ENCODE data around the gene EGFL7. TPM values are rescaled to one million over a fixed set of nuclear protein-coding genes. Genes with fewer than 3 reads are reported as not detected.

Gene EGFL7
- 35.6 to 39.3 TPM (median 38.2 TPM) in 3 replicates for total RNA-seq

GRCh38 chr9:136662656-136663581 is at the start of gene EGFL7:
TSS of gene EGFL7 (plus strand) at chr9:136662916. CDS start at chr9:136668283, 5,367 bp downstream.
- Mint-ChIP-seq H3K27me3 (ENCODE audit: low read depth) (peaks cover 4% of the 10 kb centered on the region), H3K9me3 (no peaks in the 10 kb centered on the region), H3K27ac (no peak within 1 kb of the TSS), H3K4me3 (no peak within 1 kb of the TSS), H3K36me3 (no peaks in the 10 kb centered on the region), H3K4me1 (peaks cover 9% of the 10 kb centered on the region)
- DNase-seq (ENCODE audit: low spot score in 2 of 2, unreplicated experiment in 2 of 2): no peak
- TF ChIP-seq, protein P1, sequence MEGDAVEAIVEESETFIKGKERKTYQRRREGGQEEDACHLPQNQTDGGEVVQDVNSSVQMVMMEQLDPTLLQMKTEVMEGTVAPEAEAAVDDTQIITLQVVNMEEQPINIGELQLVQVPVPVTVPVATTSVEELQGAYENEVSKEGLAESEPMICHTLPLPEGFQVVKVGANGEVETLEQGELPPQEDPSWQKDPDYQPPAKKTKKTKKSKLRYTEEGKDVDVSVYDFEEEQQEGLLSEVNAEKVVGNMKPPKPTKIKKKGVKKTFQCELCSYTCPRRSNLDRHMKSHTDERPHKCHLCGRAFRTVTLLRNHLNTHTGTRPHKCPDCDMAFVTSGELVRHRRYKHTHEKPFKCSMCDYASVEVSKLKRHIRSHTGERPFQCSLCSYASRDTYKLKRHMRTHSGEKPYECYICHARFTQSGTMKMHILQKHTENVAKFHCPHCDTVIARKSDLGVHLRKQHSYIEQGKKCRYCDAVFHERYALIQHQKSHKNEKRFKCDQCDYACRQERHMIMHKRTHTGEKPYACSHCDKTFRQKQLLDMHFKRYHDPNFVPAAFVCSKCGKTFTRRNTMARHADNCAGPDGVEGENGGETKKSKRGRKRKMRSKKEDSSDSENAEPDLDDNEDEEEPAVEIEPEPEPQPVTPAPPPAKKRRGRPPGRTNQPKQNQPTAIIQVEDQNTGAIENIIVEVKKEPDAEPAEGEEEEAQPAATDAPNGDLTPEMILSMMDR (IDR thresholded peaks at IDR 0.05; ENCODE audit: unreplicated experiment): no peak

DNA sequence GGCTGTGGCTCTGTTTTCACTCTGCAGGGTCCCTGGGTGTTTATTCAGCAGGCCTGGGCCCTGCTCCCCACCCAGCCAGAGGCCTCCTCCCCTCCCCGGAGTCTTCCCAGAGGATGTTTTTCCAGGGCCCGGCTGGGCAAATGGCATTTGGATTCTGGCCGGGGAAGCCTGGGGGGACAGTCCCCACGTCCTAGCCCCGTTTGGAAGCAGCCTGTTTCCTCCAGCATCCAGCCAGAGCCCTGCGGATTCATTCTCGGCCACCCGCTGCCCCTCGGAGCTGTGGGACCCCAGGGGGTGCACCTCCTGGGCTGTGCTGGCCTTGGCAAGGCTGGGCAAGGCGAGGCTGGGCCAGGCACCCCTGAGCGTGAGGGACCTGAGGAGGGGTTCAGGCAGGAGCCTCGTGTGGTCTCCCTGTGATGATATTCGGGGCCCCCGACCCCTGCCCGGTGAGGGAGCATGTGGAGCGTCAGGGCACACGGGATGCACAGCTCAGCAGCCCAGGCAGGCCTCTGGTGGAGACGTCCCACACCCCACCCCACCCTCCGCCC is 48.8 kb upstream of the EGFL7 start:
- no peak for DNase-seq (ENCODE audit: low spot score in 2 of 2, unreplicated experiment in 2 of 2)
- H3K9me3 Mint-ChIP-seq: no peaks in the 10 kb centered on the region
- no peak overlapping the region for H3K4me3 Mint-ChIP-seq
- TF ChIP-seq, protein P1 (IDR thresholded peaks at IDR 0.05; ENCODE audit: unreplicated experiment): no peak
- H3K36me3 Mint-ChIP-seq: no peaks in the 10 kb centered on the region
- peaks cover 19% of the 10 kb centered on the region for H3K4me1 Mint-ChIP-seq
- no peak overlapping the region for H3K27ac Mint-ChIP-seq
- no peaks in the 10 kb centered on the region for H3K27me3 Mint-ChIP-seq (ENCODE audit: low read depth)

DNA sequence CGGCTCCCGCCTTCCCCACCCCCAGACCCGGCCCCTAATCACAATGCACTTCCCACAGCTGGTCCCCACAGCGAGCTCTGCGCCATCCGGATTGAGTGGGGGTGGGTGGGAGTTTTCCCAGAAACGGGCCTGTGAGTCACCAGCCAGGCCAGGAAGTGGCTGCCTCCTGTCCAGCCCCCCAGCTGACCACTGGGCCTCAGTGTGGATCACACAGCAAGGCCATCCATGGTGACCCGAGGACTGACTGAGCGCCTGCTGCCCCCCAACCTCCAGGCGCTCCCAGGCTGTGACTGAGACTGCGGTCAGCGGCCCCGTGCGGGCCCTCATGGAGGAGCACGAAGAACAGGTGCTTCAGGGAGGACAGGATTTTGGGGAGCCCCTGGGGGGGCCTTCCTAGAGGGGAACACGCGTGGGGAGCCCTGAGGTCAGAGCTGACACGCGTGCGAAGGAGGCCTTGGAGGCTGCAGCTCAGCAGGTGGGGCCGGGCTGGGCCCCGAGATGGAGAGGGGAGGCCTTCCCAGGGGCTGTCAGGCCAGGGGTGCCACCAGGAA is 48.3 kb upstream of the EGFL7 start:
- peaks cover 18% of the 10 kb centered on the region for H3K4me1 Mint-ChIP-seq
- H3K4me3 Mint-ChIP-seq: no peak overlapping the region
- H3K36me3 Mint-ChIP-seq: no peaks in the 10 kb centered on the region
- TF ChIP-seq, protein P1 (IDR thresholded peaks at IDR 0.05; ENCODE audit: unreplicated experiment): no peak
- no peak overlapping the region for H3K27ac Mint-ChIP-seq
- no peak for DNase-seq (ENCODE audit: low spot score in 2 of 2, unreplicated experiment in 2 of 2)
- H3K27me3 Mint-ChIP-seq (ENCODE audit: low read depth): no peaks in the 10 kb centered on the region
- no peaks in the 10 kb centered on the region for H3K9me3 Mint-ChIP-seq

GRCh38 chr9:136614967-136615623 is 47.6 kb upstream of the EGFL7 start:
- H3K4me3 Mint-ChIP-seq: no peak overlapping the region
- no peaks in the 10 kb centered on the region for H3K9me3 Mint-ChIP-seq
- H3K4me1 Mint-ChIP-seq: peaks cover 20% of the 10 kb centered on the region
- H3K36me3 Mint-ChIP-seq: no peaks in the 10 kb centered on the region
- H3K27me3 Mint-ChIP-seq (ENCODE audit: low read depth): no peaks in the 10 kb centered on the region
- DNase-seq (ENCODE audit: low spot score in 2 of 2, unreplicated experiment in 2 of 2): no peak
- TF ChIP-seq, protein P1 (IDR thresholded peaks at IDR 0.05; ENCODE audit: unreplicated experiment): no peak
- H3K27ac Mint-ChIP-seq: no peak overlapping the region

- H3K27ac Mint-ChIP-seq: no peak overlapping the region
- TF ChIP-seq, protein P1 (IDR thresholded peaks at IDR 0.05; ENCODE audit: unreplicated experiment): no peak
These were observed 46.9 kb upstream of the EGFL7 start for GRCh38 chr9:136615631-136616306.

More at GRCh38 chr9:136615631-136616306, 46.9 kb upstream of the EGFL7 start:
- Mint-ChIP-seq H3K4me1 (peaks cover 20% of the 10 kb centered on the region), H3K27me3 (ENCODE audit: low read depth) (no peaks in the 10 kb centered on the region), H3K4me3 (no peak overlapping the region), H3K36me3 (no peaks in the 10 kb centered on the region), H3K9me3 (no peaks in the 10 kb centered on the region)
- no peak for DNase-seq (ENCODE audit: low spot score in 2 of 2, unreplicated experiment in 2 of 2)

Data from mesothelial cell of epicardium (in vitro differentiated cells).